Measurements from ENCODE around the gene SLC39A11.

DNA sequence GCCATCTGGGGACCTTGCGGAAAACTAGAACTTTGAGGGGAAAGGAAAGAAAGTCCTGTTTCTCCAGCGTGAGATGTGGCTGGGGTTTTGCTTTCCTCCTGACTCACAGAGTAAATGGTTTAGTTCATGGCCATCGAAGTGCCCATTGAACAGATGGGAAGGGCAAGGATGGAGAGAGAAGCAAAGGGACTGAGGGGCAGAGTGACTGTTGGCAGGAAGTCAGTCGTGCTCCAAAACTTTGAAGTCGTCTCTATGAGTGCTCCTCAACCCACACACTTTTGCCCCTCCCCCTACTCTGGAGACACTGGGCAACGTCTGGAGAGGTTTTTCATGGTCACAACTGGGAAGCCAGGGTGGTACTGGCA lies 476.9 kb downstream of the SLC39A11 start:
- no peak for TF ChIP-seq ZNF8 (CRISPR knock-in tag; IDR thresholded peaks at IDR 0.05)
- TF ChIP-seq, protein P1, sequence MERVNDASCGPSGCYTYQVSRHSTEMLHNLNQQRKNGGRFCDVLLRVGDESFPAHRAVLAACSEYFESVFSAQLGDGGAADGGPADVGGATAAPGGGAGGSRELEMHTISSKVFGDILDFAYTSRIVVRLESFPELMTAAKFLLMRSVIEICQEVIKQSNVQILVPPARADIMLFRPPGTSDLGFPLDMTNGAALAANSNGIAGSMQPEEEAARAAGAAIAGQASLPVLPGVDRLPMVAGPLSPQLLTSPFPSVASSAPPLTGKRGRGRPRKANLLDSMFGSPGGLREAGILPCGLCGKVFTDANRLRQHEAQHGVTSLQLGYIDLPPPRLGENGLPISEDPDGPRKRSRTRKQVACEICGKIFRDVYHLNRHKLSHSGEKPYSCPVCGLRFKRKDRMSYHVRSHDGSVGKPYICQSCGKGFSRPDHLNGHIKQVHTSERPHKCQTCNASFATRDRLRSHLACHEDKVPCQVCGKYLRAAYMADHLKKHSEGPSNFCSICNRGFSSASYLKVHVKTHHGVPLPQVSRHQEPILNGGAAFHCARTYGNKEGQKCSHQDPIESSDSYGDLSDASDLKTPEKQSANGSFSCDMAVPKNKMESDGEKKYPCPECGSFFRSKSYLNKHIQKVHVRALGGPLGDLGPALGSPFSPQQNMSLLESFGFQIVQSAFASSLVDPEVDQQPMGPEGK (CRISPR knock-in tag; IDR thresholded peaks at IDR 0.05; ENCODE audit: borderline replicate concordance), result no peak
- no peak for TF ChIP-seq PPARA (CRISPR knock-in tag; IDR thresholded peaks at IDR 0.05; ENCODE audit: borderline replicate concordance)
- no peak for TF ChIP-seq OSR1 (CRISPR knock-in tag; IDR thresholded peaks at IDR 0.05)
- TF ChIP-seq GLIS3 (CRISPR knock-in tag; IDR thresholded peaks at IDR 0.05), result no peak
- no peak for TF ChIP-seq ZNF565 (CRISPR knock-in tag; conservative IDR thresholded peaks at IDR 0.05; ENCODE audit: low read depth)
- TF ChIP-seq ARNTL (CRISPR knock-in tag; IDR thresholded peaks at IDR 0.05; ENCODE audit: borderline replicate concordance, low read depth), result no peak
- TF ChIP-seq, protein P2, sequence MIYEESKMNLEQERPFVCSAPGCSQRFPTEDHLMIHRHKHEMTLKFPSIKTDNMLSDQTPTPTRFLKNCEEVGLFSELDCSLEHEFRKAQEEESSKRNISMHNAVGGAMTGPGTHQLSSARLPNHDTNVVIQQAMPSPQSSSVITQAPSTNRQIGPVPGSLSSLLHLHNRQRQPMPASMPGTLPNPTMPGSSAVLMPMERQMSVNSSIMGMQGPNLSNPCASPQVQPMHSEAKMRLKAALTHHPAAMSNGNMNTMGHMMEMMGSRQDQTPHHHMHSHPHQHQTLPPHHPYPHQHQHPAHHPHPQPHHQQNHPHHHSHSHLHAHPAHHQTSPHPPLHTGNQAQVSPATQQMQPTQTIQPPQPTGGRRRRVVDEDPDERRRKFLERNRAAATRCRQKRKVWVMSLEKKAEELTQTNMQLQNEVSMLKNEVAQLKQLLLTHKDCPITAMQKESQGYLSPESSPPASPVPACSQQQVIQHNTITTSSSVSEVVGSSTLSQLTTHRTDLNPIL (CRISPR knock-in tag; IDR thresholded peaks at IDR 0.05; ENCODE audit: low read depth), result no peak
- no peak for TF ChIP-seq ZNF70 (CRISPR knock-in tag; IDR thresholded peaks at IDR 0.05)

All from SK-N-SH treated with all-trans-retinoic acid at 6 μM for 48 hours (cell line).